B cell (primary cell): Measurements from ENCODE around the gene SPATA4. TPM values are rescaled to one million over a fixed set of nuclear protein-coding genes. Genes with fewer than 3 reads are reported as not detected.

Experiments
- ATAC-seq: fragments of 200-7000 bp; cut with Tn5 transposase; one replicate; pipeline ENCODE4 v1.10.0; 2021; ENCODE audit warnings: low read depth, mild to moderate bottlenecking, moderate number of reproducible peaks, moderate library complexity
- CTCF ChIA-PET: fragments of 350-600 bp; sonication (Branson Sonifier 250); formaldehyde crosslinking; loops from one replicate; lab custom pipeline; 2021; ENCODE audit warnings: antibody characterized with exemption, inconsistent platforms; lab: Charles Lee
- POLR2A ChIA-PET: fragments of 350-600 bp; sonication (Branson Sonifier 250); formaldehyde crosslinking; loops from one replicate; lab custom pipeline; 2021; ENCODE audit warnings: antibody characterized with exemption; lab: Charles Lee
- DNase-seq: peaks from one replicate; pipeline ENCODE4 v3.0.0; 2013
- H2AFZ ChIP-seq: 2 replicates; pipeline ENCODE4 v1.6.1; 2012; ENCODE audit warnings: mild to moderate bottlenecking, low read depth, low read length; ENCODE audit not compliant: insufficient read depth, poor library complexity, severe bottlenecking
- H3K27ac ChIP-seq, 2 donors: 1 replicate in 1 of 2; 2 replicates in 1 of 2; pipeline ENCODE4 v1.5.1; 2012 to 2013; ENCODE audit warnings: low read length in 2 of 2, mild to moderate bottlenecking in 2 of 2, moderate library complexity in 1 of 2
- H3K27me3 ChIP-seq, 4 experiments: fragments of 200-600 bp in 1 of 4; sonication (generic) in 1 of 4; replicated peaks in 1 of 4; 1 replicate in 2 of 4; 2 replicates in 2 of 4; pipeline versions ENCODE4 v1.6.1 to v1.7.0; 2013 to 2016; ENCODE audit warnings: low read length in 3 of 4, mild to moderate bottlenecking in 2 of 4, mixed read lengths in 1 of 4, moderate library complexity in 1 of 4; ENCODE audit not compliant: insufficient read depth in 4 of 4, control insufficient read depth in 3 of 4; ENCODE audit errors: control extremely low read depth in 1 of 4
- H3K36me3 ChIP-seq, 2 experiments: replicated peaks in 1 of 2; 1 replicate in 1 of 2; 2 replicates in 1 of 2; pipeline versions ENCODE4 v1.6.1 to v1.7.1; 2013; ENCODE audit warnings: low read length in 1 of 2; ENCODE audit not compliant: insufficient read depth in 2 of 2, control insufficient read depth in 1 of 2; ENCODE audit errors: control extremely low read depth in 1 of 2, extremely low read depth in 1 of 2
- H3K4me1 ChIP-seq, 2 donors: fragments of 200-600 bp in 1 of 2; sonication (generic) in 1 of 2; 1 replicate in 1 of 2; 2 replicates in 1 of 2; pipeline versions ENCODE4 v1.5.1 to v1.6.1; 2013 to 2017; ENCODE audit warnings: low read length in 2 of 2; ENCODE audit not compliant: control insufficient read depth in 2 of 2, insufficient read depth in 2 of 2
- H3K4me2 ChIP-seq: replicated peaks from 2 replicates; pipeline ENCODE3; 2012; ENCODE audit warnings: mild to moderate bottlenecking, low read depth, low read length; ENCODE audit not compliant: poor library complexity, severe bottlenecking
- H3K4me3 ChIP-seq, 5 experiments: fragments of 200-600 bp in 1 of 5; sonication (generic) in 1 of 5; 1 replicate in 3 of 5; 2 replicates in 2 of 5; pipeline versions ENCODE4 v1.5.1 to v1.7.0; 2011 to 2016; ENCODE audit warnings: low read length in 4 of 5, mild to moderate bottlenecking in 4 of 5, low read depth in 2 of 5, control low read depth in 1 of 5, moderate library complexity in 1 of 5; ENCODE audit not compliant: insufficient read depth in 1 of 5; ENCODE audit errors: control extremely low read depth in 1 of 5, extremely low read depth in 1 of 5
- H3K79me2 ChIP-seq: fragments of 200-600 bp; sonication (generic); one replicate; pipeline ENCODE4 v1.6.0; 2016; ENCODE audit warnings: low read length; ENCODE audit not compliant: control insufficient read depth, insufficient read depth
- H3K9ac ChIP-seq: fragments of 200-600 bp; sonication (generic); 2 replicates; pipeline ENCODE4 v1.6.1; 2017; ENCODE audit warnings: mild to moderate bottlenecking, low read length, moderate library complexity
- H3K9me3 ChIP-seq, 3 donors: one replicate each; pipeline versions ENCODE4 v1.6.1 to v1.7.1; 2013; ENCODE audit warnings: low read length in 2 of 3; ENCODE audit not compliant: control insufficient read depth in 2 of 3, insufficient read depth in 1 of 3; ENCODE audit errors: control extremely low read depth in 1 of 3
- H4K20me1 ChIP-seq: 2 replicates; pipeline ENCODE4 v1.6.0; 2012; ENCODE audit warnings: mild to moderate bottlenecking, low read length; ENCODE audit not compliant: insufficient read depth, control insufficient read depth, poor library complexity, severe bottlenecking
- H3K27ac Mint-ChIP-seq: one replicate; pipeline ENCODE4 v1.8.0; 2021; ENCODE audit warnings: mixed read lengths
- H3K27me3 Mint-ChIP-seq: one replicate; pipeline ENCODE4 v1.8.0; 2021; ENCODE audit warnings: mixed read lengths
- H3K4me1 Mint-ChIP-seq: one replicate; pipeline ENCODE4 v1.8.0; 2021; ENCODE audit warnings: mixed read lengths
- H3K4me3 Mint-ChIP-seq: one replicate; pipeline ENCODE4 v1.8.0; 2021; ENCODE audit warnings: mixed read lengths
- H3K9me3 Mint-ChIP-seq: one replicate; pipeline ENCODE4 v1.8.0; 2022; ENCODE audit warnings: mixed read lengths; ENCODE audit not compliant: insufficient read depth
- EZH2 ChIP-seq: IDR thresholded peaks from 2 replicates; pipeline ENCODE4 v1.6.1; 2012; ENCODE audit warnings: borderline replicate concordance, low read depth, mild to moderate bottlenecking, moderate library complexity, low read length; ENCODE audit not compliant: insufficient read depth, poor library complexity, severe bottlenecking
- WGBS: methylation state at CpG from one replicate; pipeline ENCODE4 v1.1.5; 2013; ENCODE audit warnings: missing lambda C conversion rate; ENCODE audit not compliant: insufficient coverage; 5-methylcytosine and 5-hydroxymethylcytosine counted together
- intact Hi-C: fragments of 100-400 bp; cut with micrococcal nuclease; formaldehyde crosslinking; loops from one replicate; pipeline ENCODE4 v1.10.0; 2022
- polyA plus RNA-seq: library from polyadenylated mRNA; depleted of rRNA; stranded (reverse); fragments of >200 nt; gene quantifications from 2 replicates; pipeline ENCODE4 v1.2.3, GENCODE V29; 2012
- total RNA-seq, 2 donors: library from RNA; stranded (reverse); fragments of 120-200 nt in 1 of 2; gene quantifications; 1 replicate in 1 of 2; 2 replicates in 1 of 2; pipeline versions ENCODE4 v1.2.3 to v1.2.4, GENCODE V29; 2013 to 2022
- TF ChIP-seq, protein P1 (sequence below): fragments of 200-600 bp; IDR thresholded peaks from one replicate; pipeline ENCODE4 v1.8.0; 2022; ENCODE audit warnings: antibody characterized with exemption, mild to moderate bottlenecking

The SPATA4 gene
- total and polyA plus RNA-seq, 2 donors (not counting 1 experiment from before 2014, with no cell fraction given), result not detected

DNA sequence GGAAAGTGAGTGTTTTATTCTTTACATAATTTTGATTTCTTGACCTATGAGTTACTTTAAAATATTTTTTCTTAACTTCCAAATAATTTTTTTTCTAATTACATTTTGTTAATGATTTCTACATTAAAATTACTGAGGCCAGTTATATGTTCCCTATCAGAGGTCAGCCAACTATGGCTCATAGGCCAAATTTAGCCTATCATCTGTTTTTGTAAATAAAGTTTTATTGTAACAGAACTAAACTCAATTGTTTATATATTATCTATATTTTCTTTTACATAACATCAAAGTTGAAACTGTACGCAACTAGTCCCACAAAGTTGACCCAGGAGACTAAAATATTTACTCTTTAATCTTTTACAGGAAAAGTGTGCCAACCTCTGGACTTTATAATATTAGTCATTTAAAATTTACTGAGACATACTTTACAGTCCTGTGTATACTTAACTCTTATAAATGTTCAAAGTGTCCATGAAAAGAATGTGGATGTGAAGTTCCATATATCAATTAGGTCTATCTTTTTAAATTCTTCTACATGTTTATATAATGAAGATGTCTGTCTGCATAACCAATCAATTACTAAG is 47.5 kb upstream of the SPATA4 start:
- Histone ChIP-seq H3K9me3 (peaks cover 0 to 1% (median 0%) of the 10 kb centered on the region in 3 donors), H3K4me2 (no peak overlapping the region), H4K20me1 (no peaks in the 10 kb centered on the region), H3K9ac (no peak overlapping the region), H3K36me3 (no peaks in the 10 kb centered on the region), H2AFZ (no peak overlapping the region), H3K4me3 (no peak overlapping the region), H3K79me2 (no peaks in the 10 kb centered on the region), H3K4me1 (no peaks in the 10 kb centered on the region), H3K27me3 (no peaks in the 10 kb centered on the region), H3K27ac (no peak overlapping the region)
- intact Hi-C loops, result no loop called here
- ChIA-PET POLR2A (no interaction called here), CTCF (no interaction called here)
- no peak overlapping the region for H3K27ac Mint-ChIP-seq
- H3K4me3 Mint-ChIP-seq, result no peak overlapping the region
- H3K4me1 Mint-ChIP-seq, result no peaks in the 10 kb centered on the region
- H3K9me3 Mint-ChIP-seq, result no peaks in the 10 kb centered on the region
- no peak for DNase-seq
- TF ChIP-seq, protein P1, sequence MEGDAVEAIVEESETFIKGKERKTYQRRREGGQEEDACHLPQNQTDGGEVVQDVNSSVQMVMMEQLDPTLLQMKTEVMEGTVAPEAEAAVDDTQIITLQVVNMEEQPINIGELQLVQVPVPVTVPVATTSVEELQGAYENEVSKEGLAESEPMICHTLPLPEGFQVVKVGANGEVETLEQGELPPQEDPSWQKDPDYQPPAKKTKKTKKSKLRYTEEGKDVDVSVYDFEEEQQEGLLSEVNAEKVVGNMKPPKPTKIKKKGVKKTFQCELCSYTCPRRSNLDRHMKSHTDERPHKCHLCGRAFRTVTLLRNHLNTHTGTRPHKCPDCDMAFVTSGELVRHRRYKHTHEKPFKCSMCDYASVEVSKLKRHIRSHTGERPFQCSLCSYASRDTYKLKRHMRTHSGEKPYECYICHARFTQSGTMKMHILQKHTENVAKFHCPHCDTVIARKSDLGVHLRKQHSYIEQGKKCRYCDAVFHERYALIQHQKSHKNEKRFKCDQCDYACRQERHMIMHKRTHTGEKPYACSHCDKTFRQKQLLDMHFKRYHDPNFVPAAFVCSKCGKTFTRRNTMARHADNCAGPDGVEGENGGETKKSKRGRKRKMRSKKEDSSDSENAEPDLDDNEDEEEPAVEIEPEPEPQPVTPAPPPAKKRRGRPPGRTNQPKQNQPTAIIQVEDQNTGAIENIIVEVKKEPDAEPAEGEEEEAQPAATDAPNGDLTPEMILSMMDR, result no peak
- TF ChIP-seq EZH2, result no peak
- peaks cover 9% of the 10 kb centered on the region for H3K27me3 Mint-ChIP-seq
- ATAC-seq, result no peak
- WGBS, result no CpG with 5 or more reads among the region's 1 CpG

DNA sequence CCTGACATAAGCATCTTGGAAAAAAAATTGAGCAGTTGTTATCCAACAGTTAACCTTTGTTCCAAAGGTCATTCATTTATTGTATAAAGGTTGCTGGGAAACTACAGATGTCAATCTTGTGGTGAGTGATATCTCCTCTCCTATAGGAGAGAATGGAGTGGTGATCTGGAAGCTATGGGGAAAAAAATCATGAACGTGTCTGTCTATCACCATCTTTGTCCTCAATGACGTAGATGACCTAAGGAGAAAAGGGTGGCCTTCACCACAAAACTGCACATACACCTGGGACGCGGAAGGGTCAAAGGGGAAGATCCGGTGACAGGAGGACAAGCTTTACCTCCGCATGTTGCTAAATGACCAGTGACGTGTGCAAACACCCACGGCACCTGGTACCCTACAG is 46.3 kb upstream of the SPATA4 start:
- H2AFZ ChIP-seq, result no peak overlapping the region
- H3K79me2 ChIP-seq, result no peaks in the 10 kb centered on the region
- intact Hi-C loops, result no loop called here
- no peaks in the 10 kb centered on the region for H3K27me3 ChIP-seq
- DNase-seq, result no peak
- H3K4me2 ChIP-seq, result no peak overlapping the region
- no peaks in the 10 kb centered on the region for H4K20me1 ChIP-seq
- WGBS, result 96% methylated on average over 4 of the region's 8 CpGs
- H3K4me3 ChIP-seq, result no peak overlapping the region
- no peaks in the 10 kb centered on the region for H3K36me3 ChIP-seq
- Mint-ChIP-seq H3K9me3 (no peaks in the 10 kb centered on the region), H3K4me1 (no peaks in the 10 kb centered on the region), H3K27me3 (peaks cover 11% of the 10 kb centered on the region), H3K4me3 (no peak overlapping the region), H3K27ac (no peak overlapping the region)
- H3K9me3 ChIP-seq, result peaks cover 0 to 1% (median 0%) of the 10 kb centered on the region in 3 donors
- no peak overlapping the region for H3K9ac ChIP-seq
- H3K4me1 ChIP-seq, result no peaks in the 10 kb centered on the region
- no peak overlapping the region for H3K27ac ChIP-seq
- TF ChIP-seq, protein P1, result no peak
- no peak for TF ChIP-seq EZH2
- ATAC-seq, result no peak
- POLR2A ChIA-PET, result no interaction called here
- CTCF ChIA-PET, result no interaction called here
